Dedifferentiated amniotic fluid mesenchymal stem cell (primary cell): ENCODE results near the gene CLEC2B.
"Not testable (repeated sequence)": the region's sequence is repeated elsewhere in the genome, so short reads cannot be mapped to it uniquely, and the experiment has no call there.

Experiments
- DNase-seq: peaks from one replicate; pipeline ENCODE4 v3.0.0-alpha.2; 2016; ENCODE audit errors: extremely low spot score

The CLEC2B gene

DNA sequence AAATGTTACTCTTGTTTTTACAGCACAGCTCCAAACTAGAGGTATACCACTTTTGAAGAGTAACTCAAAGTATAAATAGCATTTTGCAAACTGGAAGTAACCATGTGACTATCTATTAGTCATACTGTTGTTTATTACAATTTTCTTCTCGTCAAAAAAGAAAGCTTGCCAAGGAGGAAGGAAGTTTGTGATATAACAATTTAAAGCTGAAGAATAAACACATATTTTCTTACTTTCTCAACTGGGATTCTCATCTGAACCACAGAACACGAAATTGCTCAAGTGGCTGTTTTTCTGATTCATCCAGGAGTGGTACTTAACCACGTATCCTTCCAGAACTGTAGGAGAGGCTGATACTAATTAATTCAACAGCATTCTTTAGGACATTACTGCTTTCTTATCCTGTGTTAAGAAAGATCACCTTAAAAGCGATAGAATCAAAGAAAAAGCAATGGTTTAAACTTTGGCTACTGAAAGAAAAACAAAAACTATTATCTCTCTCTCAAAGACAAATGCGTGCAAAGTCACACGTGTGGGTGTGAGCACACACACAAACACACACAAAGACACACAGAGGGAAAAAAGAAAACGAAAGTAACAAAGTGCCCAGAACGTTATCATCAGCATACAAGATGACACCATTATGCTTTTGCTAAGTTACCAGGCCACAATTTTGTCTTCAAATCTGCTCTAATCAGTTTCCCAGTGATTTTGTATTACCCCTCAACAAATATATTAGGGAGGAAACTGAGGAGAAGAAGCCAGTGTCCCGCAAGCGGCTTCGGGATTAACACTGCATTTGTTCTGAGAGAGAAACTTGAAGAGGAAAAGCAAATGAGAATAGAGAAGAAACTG lies at the start of gene CLEC2B:
TSS of gene CLEC2B (minus strand) at position 48 of the 855 bp plus-strand sequence.
- peak; percentile 62 for DNase-seq

DNA sequence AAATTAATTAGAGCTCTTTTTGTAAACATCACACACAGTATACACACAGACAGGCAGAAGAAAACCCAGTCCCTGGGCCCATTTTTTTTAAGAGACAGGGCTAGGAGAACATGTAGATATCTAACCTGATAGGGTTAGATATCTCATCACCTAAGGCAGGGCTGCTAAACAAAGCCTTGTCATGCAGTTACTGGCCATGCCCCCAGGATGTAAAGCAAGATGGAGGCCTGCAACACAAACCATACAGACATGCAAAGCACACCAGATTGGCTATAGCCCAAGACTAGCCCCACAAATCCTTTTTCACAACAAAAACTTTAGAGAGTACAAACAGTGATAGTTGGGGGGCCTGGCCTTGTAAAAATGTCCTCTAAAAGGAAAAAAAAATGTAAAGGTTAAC lies 42.6 kb upstream of the CLEC2B start:
- DNase-seq, result no peak

DNA sequence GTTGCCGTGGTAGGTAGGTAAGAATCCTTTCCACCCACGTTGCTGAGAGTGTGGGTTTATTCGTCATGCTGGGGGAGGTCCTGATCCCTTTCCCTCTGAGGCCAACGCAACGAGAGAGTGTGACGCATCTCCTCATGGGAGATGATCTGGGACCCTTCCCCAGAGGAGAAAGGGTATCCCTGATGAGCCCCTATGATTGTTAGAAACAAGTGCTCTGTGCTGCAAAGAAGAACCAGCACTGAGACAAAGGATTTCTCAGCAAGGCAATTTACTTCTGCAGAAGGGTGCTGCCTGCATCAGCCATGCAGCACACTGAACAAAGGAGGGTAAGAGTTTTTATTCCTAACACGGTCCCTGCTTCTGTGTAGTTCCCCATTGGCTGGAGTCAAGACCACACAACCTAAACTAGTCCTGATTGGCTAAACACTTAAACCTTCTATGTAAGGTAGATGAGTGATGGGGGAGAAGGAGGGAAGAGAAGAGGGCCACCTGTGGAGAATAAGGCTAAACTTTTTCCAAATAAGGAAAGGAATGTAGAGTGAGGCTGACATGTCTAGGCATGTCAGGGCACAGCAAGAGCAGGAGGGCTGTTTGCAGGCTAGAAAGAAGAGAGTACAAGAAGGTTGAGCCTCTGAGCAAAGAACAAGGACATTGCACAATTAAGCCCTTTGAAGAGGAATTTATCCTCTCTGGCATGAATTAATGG lies 41.7 kb upstream of the CLEC2B start:
- no peak for DNase-seq

DNA sequence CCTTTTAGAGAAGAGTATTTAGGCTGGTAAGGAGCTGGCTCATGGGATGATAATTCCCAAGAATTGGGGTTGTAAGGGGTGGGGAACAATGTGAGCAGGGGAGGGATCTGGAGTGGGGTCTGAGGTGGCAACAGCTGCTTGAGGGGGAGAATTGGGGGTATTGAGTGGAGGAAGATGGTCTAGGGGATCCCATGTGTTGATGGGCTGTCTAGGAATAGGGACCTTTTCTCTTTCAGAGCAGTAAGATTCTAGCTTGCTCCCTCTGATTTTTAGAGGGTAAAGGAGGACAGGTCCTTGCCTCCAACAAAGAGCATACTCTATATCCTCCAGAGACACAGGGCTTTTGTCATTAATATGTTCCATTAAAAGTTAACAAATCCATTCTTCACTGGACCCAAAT lies 40.6 kb upstream of the CLEC2B start:
- DNase-seq, result no peak

DNA sequence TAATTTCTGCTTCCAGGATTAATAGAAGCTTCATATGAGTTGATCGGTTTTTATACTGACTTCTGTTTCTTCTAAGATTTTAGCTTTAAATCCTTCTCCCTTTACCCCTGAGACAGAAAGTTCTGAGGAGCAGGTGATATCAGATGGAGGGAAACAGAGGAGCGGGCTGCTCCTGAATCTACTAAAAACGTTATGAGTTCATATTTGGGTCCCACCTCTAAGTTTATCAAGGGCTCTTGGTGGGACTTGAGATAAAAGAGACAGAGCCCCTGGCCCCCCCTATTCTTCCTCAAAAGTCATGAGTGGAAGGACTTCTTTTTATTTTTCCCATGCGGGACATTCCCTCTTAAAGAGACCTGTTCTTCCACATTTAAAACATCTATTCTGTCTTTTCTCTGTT lies 39.2 kb upstream of the CLEC2B start:
- DNase-seq, result no peak

DNA sequence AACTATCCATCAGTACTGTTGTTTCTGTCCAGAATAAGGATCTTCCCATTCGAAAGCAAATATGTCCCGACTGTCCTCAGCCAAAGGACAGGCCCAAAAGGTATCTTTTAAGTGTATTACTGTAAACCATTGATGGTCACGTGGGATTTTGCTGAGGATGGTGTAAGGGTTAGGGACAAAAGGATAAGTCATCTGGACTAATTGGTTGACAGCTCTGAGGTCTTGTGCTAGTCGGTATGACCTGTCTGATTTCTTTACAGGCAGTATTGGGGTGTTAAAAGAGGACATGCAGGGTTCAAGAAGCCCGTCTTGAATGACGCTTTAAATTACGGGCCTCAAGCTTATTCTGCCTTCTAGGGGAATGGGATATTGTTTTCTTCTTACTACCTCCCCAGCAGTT lies 38.6 kb upstream of the CLEC2B start:
- DNase-seq, result no peak

DNA sequence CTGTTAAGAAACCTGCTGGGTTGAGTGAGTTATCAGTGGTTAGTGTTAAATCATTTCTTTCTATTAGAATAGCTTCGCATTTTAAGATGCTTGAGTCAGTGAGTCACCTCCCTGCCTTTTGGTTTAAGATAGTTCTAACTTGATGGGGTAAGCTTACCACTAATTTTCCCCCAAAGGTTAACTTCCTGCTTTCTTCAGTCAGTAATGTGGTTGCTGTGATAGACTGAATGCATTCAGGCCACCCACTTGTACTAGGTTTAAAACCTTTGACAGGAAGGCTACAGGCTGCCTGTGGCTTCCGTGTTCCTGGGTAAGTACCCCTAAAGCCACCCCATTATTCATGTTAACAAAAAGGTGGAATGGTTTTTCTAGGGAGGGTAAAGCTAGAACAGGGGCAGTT lies 37.7 kb upstream of the CLEC2B start:
- no peak for DNase-seq

DNA sequence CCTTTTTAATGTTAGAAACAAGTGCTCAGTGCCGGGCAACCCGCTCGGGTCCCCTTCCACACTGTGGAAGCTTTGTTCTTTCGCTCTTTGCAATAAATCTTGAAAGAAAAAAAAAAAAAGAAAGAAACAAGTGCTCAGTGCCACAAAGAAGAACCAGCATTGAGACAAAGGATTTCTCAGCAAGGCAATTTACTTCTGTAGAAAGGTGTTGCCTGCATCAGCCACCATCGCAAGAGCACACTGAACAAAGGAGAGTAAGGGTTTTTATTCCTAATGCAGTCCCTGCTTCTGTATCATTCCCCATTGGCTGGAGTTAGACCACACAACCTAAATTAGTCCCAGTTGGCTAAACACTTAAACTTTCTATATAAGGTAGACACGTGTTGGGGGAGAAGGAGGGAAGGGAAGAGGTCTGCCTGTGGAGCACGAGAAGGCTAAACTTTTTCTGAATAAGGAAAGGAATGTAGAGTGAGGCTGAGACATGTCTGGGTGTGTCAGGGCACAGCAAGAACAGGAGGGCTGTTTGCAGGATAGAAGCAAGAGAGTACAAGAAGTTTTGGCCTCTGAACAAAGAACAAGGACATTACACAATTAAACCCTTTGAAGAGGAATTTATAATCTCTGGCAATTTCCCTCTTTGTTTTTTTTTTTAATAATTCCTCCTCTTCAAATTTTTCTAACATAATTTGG lies 33.5 kb upstream of the CLEC2B start:
- no peak for DNase-seq

DNA sequence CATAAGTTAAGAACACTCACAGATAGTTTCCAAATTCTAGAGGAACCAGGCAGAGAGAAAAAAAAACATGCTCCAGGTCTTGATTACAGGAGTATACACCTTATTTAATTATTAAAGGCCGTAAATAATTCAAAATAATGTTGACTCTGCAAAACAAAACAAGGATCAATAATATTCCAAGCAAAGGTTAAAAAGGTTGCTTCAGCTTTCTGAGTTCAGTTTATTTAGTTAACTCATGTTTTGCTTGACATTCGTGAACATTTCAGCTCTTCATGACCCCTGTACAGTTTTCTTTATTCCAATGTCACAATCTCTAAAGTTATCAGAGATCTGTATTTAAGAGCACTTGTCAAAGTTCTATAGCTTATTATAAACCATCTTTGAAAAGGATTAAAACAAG lies 31.8 kb upstream of the CLEC2B start:
- DNase-seq, result no peak

DNA sequence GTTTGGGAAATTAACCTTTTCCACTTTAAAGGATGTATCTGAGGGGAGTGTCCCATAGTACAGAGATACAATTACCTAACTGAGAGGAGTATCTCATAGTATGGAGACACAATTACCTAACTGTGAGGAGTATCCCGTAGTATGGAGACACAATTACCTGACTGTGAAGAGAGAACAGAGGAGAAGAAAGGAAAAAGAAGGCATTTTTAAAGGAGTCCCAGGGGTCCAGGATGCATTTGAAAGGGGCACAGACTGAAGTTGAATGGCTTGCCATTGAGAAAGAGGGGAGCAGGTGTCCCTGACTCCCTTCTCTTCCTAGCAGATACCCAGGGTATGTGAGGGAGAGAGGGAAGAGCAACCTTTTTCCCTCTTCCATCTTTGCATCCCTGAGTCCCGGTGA lies 30.1 kb upstream of the CLEC2B start:
- no peak for DNase-seq

DNA sequence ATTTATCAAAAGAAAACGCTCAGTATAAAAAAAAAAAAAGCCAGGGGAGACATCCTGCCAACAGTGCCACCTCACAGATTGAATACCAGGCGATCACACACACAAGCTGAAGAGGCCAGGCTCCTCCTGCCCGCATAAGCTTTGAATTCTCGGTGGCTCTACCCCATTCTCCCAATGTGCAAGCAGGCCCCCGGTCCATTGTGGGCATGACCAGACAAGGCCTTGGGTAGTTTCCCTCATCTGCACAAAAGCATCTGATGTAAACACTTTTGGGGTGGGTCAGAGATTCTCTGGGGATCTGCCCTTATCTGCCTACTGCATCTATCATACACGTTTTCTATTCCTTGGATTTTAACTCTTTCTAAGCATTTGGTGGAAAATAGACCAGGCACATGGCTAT lies 28.4 kb upstream of the CLEC2B start:
- DNase-seq, result no peak

DNA sequence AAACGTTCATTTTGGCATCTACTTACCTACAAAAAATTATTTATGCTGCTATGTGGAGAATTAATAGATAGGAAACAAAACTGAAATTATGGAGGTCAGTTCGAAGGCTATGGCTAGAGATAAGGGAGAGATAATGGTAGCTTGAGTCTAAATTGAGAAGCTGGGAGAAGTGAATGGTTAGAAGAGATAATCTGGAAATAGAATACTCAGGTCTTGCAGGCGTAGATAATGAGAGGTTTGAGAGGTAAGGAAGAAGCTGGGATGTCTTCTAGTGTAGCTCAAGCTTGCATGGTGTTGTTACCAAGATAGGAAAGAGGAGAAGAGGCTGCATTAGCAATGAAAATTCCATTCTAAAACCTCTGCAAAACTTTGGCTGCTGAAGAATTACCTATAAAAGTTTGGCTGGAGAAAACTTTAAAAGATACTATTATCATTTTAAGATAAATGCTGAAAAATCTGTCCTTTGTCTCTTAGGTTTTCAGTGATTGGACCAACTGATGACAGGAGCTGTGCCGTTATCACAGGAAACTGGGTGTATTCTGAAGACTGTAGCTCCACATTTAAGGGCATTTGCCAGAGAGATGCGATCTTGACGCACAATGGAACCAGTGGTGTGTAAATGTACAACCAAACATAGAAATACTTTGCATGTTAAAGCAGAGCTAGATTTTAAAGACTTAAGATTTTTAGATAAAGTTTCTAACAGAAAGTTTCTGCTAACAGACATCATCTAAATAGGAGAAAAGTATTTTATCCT lies 26.2 kb upstream of the CLEC2B start:
- no peak for DNase-seq

DNA sequence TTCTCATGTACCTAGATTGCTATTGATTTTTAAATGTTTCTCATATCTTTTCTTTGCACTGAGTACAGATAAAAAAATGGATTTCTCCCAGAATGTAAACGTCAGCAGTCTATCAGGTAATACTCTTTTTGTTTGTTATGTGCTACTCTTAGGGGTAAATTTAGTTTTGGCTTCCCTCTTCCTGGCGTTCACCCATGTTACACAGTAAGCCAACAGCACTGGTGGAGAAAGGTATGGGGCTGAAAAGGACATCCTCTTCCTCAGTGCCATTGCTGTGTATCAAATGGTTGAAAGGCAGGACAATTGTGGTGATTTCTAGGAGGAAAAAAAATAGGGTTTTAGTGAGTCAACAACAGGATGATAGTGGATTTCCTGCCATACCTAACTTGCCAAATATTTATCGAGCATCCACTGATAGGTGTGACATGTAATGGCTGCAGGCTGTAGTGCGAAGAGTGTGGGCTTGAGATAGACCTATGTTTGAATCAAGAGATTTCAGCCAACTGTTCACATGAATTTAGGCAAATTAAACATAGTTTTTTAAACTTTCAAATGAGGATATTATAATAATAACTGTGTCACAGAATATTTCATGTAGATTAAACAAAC lies 19.6 kb upstream of the CLEC2B start:
- no peak for DNase-seq

DNA sequence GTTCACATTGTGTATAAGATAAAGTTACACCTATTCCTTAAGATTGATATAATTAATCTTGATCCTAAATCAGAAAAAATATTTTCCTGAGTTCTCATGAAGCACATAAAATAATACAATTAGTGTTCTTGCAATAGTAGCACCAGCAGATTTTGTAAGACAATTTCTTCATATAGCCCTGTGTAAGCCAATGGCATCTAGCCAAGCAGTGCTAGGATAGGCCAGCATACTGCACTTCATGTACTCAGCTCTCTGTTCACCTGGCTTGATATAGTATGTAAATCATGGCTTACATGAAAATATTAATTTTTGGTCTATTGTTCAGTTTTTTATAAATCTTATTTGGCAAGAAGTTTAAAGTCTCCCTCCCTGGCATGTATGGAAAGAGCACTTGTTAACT lies 14.0 kb upstream of the CLEC2B start:
- no peak for DNase-seq

DNA sequence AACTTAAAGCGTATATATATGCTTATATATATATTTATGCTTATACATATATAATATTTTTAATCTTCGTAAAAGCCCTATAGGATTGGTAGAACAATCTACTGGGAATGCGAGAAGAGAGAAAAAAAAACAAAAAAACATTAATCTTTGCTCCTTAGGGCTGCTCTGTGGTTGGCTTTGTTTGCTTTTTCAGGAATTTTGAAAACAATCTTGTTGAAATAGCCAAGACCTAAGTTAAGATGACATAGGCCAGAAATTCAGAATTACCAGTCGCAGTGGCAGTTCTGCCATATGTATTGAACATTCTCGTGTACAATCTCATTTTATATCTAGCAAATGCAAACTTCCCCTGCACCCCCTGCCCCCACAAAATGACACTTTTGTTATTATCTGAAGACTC lies 12.8 kb upstream of the CLEC2B start:
- DNase-seq, result no peak

DNA sequence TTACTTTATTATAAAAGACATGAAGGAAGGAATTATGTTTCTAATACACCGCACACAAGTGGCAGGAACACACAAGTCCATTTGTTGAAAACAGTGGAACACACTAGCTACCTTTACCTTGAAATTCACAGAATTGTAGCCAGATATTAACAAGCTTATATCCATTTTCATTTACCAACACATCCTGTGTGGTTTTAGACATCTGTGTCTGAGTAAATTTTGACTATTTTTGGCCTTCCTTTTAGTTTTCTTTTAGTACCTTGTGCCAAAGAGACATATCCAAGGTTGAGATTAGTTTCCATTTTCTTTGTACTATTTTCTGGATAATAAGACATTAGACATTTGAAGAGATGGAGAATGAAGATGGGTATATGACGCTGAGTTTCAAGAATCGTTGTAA lies 12.1 kb upstream of the CLEC2B start, which contains the start of gene KLRF2:
TSS of gene KLRF2 (plus strand) at position 244 of the 400 bp plus-strand sequence. CDS start at position 351, 107 bp downstream.
- no peak for DNase-seq

DNA sequence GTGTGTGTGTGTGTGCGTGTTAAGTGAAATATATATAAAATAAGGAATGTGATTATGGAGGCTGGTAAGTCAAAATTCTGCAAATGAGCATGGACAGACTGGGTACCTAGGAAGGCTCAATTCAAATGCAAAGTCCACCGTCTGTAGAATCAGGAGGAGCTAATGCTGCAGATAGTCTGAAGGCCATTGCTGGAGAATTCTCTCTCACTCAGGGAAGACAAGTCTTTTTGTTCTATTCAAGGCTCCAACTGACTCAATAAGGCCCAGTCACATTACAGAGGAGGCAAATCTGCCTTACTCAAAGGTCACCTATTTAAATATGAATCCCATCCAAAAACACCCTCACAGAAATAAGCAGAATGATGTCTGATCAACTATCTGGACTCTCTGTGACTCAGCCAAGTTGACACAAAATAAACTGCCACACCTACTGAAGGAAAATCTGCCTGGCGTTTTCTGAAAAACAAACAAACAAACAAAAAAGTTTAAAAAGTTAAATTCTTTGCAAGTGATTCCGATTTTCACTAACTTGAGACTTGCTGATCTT lies 11.5 kb upstream of the CLEC2B start:
- no peak for DNase-seq

DNA sequence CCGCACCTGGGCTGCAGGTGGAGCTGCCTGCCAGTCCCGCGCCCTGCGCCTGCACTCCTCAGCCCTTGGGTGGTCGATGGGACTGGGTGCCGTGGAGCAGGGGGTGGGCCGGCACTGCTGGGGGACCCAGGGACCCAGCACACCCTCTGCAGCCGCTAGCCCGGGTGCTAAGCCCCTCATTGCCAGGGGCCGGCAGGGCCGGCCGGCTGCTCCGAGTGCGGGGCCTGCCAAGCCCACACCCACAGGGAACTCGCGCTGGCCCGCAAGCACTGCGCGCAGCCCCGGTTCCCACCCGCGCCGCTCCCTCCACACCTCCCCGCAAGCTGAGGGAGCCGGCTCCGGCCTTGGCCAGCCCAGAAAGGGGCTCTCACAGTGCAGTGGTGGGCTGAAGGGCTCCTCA lies 7.0 kb upstream of the CLEC2B start:
- not testable (repeated sequence) for DNase-seq

DNA sequence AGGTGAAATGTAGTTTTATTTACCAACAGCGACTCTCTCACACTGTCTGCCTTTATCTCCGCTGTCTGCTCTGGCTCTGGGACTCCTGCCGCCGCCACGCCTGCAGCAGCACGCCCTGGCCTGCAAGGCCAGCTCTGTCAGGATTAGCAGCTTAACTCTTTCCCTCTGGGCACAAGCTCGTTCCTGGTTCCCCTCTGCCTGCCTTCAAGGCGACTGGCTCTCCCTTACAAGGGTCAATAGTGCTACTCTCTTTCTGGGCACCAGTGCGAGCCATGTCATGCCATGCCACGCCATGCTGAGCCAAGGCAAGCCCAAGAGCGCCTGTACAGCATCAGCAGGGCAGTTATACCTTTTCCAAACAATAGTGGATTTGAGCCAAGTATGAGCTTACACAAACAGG lies 3.6 kb upstream of the CLEC2B start:
- no peak for DNase-seq

DNA sequence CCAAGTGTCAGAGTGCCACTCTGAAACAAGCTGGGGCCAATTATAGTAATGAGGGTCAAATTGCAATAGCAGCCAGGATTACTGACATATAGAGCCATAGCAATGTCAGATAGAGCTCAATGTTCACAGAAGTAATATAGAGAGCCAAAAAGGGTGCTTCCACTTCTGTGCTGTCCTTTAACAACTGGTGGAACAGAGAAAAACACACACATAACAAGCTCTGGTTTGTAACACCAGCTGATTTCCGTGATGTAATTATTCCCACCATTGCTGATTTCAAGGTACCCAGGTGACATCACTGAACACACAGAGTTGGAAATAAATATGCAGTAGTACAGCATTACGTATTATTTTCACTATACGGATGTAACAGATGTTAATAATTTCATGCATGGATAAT lies 3.0 kb upstream of the CLEC2B start:
- DNase-seq, result no peak

DNA sequence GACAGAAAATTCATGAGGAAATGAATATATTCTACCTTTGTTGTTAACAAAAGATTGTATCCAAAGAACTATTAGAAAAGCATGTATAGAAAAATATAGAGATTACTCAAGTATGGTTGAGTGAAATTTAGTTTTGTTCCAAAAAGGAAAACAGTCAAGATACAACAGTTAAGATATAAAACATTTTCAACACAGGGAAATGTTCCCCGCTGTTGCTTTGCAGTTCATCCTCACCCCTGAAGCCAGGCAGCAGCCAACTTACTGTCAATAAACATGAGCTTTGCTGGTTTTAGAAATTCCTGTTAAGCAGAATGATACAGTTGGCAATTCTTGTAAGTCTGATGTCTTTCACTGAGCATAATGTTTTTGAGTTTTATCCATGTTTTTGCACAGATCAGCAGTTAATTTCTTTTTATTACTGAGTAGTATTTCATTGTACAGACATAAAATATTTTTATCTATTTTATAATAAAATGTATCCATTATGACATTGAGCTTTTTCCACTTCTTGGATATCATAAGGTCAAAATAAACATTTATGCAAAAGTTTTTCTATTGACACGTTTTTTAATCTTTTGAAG lies 1.2 kb upstream of the CLEC2B start:
- no peak for DNase-seq
